HG02610 (cell line): ENCODE results near the gene P2RY6.
"Not testable (repeated sequence)": the region's sequence is repeated elsewhere in the genome, so short reads cannot be mapped to it uniquely, and the experiment has no call there.

ENCODE experiments used
- ATAC-seq: cut with Tn5 transposase; IDR thresholded peaks from one replicate; pipeline ENCODE4 v1.9.1; 2021; ENCODE audit warnings: mild to moderate bottlenecking, moderate library complexity; ENCODE audit not compliant: unreplicated experiment

Gene P2RY6

GRCh38 chr11:73258104-73259035 lies 13.8 kb upstream of the P2RY6 start:
- ATAC-seq: no peak

- no peak for ATAC-seq
Observed at GRCh38 chr11:73259406-73260126, 12.6 kb upstream of the P2RY6 start.

GRCh38 chr11:73260127-73260457 lies 12.0 kb upstream of the P2RY6 start:
- ATAC-seq: no peak

- ATAC-seq: no peak
Observed at GRCh38 chr11:73262851-73263495, 9.2 kb upstream of the P2RY6 start.

GRCh38 chr11:73263640-73264039 lies 8.5 kb upstream of the P2RY6 start:
- ATAC-seq: no peak

GRCh38 chr11:73265278-73265810 lies 6.8 kb upstream of the P2RY6 start:
- ATAC-seq: no peak

- ATAC-seq: no peak
Observed at GRCh38 chr11:73265853-73266645, 6.1 kb upstream of the P2RY6 start.

- no peak for ATAC-seq
Observed at GRCh38 chr11:73266646-73267020, 5.5 kb upstream of the P2RY6 start.

GRCh38 chr11:73267122-73267846 lies 4.9 kb upstream of the P2RY6 start:
- ATAC-seq: no peak

- no peak for ATAC-seq
Observed at GRCh38 chr11:73267906-73268540, 4.1 kb upstream of the P2RY6 start.

- no peak for ATAC-seq
Observed at GRCh38 chr11:73268671-73269271, 3.4 kb upstream of the P2RY6 start.

GRCh38 chr11:73269459-73270015 lies 2.6 kb upstream of the P2RY6 start:
- no peak for ATAC-seq

GRCh38 chr11:73270016-73270854 lies 1.9 kb upstream of the P2RY6 start:
- ATAC-seq: no peak

GRCh38 chr11:73270855-73271477 lies 1.2 kb upstream of the P2RY6 start:
- no peak for ATAC-seq

- not testable (repeated sequence) for ATAC-seq
Observed at GRCh38 chr11:73271478-73271865, 666 bp upstream of the P2RY6 start.

GRCh38 chr11:73272680-73273038 lies 521 bp downstream of the P2RY6 start:
- no peak for ATAC-seq

GRCh38 chr11:73273222-73273895 lies 1.2 kb downstream of the P2RY6 start:
- no peak for ATAC-seq
